GM21619 (cell line): ENCODE data around the gene TAS2R41.

Source experiments
- ATAC-seq: cut with Tn5 transposase; IDR thresholded peaks from one replicate; pipeline ENCODE4 v1.9.1; 2021; ENCODE audit not compliant: unreplicated experiment

Gene TAS2R41, protein sequence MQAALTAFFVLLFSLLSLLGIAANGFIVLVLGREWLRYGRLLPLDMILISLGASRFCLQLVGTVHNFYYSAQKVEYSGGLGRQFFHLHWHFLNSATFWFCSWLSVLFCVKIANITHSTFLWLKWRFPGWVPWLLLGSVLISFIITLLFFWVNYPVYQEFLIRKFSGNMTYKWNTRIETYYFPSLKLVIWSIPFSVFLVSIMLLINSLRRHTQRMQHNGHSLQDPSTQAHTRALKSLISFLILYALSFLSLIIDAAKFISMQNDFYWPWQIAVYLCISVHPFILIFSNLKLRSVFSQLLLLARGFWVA

DNA sequence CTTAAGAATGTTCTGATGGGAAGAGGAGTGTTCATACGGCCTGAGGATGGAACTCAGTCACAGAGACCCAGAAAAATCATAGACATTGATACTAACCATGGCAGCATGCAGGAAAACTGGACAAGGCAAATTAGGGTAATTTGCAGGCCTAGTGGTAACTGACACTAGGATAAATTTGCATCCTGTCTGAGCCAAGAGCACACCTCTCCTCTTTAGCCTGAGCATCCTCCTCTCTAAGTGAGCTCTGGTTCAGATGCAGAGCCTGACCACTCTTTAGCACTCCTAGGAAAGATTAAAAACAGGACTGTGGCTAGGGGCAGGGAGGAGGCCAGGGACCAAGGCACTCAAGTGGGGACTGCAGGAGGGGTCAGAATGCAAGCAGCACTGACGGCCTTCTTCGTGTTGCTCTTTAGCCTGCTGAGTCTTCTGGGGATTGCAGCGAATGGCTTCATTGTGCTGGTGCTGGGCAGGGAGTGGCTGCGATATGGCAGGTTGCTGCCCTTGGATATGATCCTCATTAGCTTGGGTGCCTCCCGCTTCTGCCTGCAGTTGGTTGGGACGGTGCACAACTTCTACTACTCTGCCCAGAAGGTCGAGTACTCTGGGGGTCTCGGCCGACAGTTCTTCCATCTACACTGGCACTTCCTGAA lies at the start of gene TAS2R41:
TAS2R41 (plus strand) TSS at position 373 of the 650 bp plus-strand sequence; CDS start at position 373, 0 bp downstream.
- no peak for ATAC-seq

DNA sequence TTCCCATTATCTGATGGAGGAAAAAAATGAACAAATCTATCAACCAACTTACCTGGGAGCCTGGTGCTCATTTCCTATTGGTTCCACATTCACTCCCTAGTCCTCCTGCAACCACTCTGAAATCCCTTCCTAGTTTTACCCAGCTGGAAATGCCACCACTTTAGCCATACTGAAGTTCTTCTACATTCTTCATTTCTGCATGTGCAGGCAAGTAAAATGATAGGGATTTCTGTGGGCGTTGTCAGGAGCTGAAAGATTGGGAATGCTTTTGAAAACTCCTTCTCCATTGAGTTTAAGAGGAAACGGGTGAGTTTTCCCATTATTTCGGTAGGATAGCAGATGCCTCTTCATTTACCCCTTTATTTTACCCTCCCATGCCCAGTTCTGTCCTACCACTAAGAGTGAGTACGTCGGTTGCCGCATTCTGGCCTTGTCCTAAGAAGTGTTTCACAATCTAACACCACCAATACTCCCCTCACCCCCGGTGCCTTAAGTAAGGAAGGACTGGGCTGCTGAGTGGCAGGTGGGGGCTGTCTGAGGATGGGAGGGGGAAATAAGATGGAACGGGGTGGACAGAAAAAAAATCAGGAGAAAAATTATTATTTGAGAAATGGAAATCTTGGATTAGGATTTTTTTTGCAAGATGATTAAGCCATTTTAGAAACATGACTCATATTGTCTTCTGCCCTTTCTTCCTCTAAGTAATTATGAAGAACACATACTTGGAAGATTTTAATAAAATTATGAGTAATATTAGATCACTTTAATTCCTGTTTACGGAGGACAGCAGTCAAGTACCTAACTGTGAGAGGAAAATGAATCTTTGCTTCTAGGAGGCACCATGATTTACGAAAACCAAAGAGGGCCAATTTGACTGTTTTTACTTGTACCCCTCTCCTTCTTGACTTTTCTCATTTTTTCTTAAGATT lies 47.6 kb upstream of the TAS2R41 start:
- no peak for ATAC-seq

DNA sequence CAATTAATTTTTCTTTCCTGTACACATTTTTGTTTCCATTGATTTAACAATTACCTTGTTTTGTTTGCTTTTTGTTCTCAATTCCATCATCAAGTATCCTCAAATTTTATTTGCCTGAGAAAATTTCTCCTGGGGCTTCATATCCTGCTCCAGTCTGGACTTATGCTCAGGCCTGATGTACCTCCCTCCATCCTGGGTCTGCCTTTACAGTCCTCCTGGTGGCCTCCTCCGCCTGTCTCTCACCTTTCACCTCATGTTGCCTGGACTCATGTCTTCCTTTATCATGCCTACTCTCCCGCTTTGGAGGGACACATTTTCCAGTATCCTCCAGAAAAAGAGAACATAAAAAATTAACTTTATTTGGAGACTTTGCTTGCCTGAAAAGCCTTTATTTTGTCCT lies 46.6 kb upstream of the TAS2R41 start:
- ATAC-seq, result no peak

DNA sequence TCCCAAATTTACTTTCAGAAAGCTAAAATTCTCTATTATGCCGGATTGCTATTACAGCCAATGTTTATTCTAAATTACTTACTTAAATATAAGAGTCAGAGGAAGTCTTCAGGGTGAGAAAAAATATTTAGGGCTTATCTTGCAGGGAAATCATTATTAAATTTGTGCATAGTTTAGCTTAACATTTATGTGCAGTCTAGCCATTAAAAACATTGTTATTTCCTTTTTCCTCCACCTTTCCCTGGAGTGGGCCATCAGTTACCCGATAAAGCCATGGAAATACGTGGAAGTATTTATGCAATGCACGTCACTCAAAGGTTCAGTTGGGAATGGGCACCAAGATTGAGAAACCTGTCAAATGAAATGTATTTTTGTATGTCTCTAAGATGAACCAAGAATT lies 43.9 kb upstream of the TAS2R41 start:
- ATAC-seq, result no peak

DNA sequence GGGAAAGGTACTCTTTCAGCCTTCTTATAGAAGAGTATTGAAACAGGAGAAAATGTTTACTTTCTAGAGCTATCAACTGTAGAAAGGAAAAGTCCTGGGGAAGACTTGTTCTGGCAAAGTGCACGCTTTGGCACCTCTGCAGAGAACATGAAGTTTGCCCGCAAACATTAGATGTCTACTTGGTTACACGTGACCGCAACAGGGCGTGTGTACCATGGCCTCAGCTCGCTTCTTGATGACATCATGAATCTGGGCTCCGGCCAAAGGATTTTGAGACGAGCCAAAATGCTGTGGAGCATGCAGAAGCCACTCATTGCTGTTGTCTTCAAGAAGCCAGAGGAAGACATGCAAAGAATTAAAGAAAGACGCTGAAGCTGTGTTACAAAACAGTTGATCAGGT lies 43.0 kb upstream of the TAS2R41 start:
- no peak for ATAC-seq

DNA sequence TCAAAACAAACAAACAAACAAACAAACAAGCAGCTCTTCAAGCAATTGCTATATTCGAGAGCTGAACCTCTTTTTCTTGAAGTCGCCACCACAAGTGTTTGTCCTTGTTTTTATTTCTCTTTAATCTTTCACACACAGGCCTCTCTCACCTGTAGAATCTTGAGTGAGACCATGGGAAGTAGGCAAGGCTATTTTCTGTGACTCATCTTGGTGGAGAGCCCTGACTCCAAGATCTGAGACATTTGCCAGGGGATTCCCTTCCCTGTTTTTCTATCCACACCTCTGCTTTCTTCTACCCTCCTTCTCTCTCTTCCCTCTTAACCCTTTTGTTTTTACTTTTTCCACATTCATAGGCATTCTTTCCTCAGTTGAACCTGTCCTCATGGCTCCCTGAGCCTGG lies 42.4 kb upstream of the TAS2R41 start:
- no peak for ATAC-seq

DNA sequence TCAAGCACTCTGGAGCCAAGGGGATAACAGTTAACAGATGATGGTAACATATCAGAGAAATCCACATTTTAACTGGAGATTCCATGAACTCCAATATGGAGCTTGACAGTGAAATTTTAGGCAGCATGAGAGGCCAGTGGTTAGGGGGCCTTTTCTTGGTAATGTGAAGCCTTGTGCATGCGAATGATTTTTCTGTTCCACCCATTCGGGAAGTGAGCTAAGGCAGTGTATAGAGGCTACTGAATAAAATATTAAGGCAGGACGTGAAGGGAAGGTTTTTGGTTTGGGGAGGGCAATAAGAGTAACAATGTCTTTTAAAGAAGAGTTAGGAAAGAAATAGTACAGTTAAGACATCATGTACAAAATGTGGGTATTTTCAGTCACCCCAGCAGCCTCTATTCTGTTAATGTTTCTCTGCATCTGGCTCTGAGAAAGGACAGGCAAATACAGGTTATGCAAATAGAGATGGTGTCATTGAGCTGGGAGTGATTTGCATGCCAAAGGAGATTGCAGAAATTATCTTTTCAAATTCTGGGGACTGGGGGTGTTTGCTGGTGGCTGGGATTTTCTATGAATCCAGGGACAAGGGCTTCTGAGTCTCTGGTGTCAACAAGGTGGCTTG lies 41.2 kb upstream of the TAS2R41 start:
- peak; percentile 86 for ATAC-seq

DNA sequence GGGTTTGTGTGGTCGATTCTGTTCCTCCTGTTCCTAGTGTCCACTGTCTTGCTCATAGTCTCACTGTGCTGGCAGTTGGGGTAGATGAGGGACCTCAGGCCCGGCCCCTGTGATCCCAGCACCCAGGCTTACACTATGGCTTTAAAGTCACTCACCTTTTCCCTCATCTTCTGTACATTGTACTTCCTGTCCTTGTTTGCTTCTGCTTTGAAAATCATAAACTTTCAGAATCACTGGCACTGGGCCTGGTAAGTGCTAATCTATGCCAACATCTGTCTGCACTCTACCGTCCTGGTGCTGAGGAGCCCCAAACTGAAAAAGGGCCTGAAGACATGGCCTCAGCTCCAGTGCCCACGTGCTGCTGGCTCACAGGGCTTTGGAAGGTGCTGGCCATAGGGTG lies 40.1 kb upstream of the TAS2R41 start:
- peak; percentile 42 for ATAC-seq

DNA sequence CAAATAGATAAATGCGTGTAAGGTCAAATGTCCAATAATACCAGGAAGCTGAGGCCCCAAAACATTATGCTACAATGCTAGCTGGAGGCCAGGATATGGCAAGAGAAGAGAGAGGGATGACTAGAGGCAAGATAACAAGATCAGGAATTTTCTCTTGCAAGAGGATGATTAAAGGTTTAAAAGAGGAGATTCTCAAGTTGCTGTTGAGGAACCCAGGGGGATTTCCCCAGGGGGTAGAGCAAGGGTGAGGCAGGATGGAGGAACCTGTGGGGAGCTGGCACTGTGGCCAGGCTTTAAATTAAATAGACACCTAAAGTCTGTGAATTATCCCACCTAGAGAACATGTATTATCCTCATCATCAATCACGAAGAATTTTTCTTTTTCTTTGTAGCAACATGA lies 37.8 kb upstream of the TAS2R41 start:
- ATAC-seq, result no peak

DNA sequence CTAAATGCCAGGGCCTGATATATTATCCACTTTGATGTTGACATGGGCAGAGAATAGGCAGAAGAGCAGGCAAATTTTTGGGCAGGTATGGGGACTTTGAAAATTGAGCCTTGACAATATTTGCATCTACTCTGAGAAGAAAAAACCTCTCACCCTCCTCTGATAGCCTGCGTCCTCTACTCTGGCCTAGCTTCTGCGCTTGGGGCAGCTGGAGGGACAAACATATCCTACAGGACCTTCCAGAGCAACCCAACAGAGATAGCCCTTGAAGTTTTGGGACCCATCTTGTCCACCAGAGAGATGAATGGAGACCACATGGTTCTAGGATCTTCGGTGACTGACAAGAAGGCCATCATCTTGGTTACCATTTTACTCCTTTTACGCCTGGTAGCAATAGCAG lies 34.5 kb upstream of the TAS2R41 start, which contains the start of gene TAS2R60:
TAS2R60 (plus strand) TSS at position 301 of the 400 bp plus-strand sequence; CDS start at position 301, 0 bp downstream.
- ATAC-seq, result no peak

DNA sequence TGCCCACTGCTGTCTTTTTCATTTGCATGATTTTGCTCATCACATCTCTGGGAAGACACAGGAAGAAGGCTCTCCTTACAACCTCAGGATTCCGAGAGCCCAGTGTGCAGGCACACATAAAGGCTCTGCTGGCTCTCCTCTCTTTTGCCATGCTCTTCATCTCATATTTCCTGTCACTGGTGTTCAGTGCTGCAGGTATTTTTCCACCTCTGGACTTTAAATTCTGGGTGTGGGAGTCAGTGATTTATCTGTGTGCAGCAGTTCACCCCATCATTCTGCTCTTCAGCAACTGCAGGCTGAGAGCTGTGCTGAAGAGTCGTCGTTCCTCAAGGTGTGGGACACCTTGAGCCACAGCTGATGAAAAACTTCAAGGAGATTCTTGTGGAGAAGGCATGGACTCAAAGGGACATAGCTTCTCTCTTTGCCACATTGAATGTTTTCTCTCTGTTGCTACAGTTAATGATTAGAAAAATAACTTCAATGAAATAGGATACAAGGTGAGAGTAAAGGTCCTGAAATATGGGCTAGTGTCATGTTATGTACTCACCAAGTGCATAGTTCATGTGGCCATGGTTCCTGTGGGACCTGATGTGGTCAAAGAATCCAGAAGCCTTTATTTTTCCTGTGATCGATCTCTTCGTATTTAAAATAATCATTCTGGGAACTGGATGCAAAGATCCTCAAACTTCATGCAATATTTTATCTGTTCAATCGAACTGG lies 33.5 kb upstream of the TAS2R41 start:
- no peak for ATAC-seq

DNA sequence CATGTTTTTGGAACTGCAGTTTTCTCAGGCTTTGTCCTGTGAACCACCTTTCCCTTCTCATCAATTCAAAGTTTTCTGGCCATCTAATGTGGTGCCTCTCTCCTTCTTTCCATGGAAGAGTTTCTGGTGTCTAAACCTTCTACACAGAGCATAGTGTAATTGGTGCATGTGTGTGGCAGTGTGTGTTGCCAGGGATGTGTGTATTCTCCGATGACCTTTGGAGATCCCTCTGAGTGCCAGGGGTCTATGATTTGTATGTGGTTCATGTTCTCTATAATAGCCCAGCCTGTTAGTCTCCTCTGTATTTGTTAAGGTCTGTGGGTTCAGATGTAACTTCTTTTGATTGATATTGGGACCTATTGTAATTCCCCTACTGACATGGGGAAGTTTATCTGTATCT lies 32.9 kb upstream of the TAS2R41 start:
- no peak for ATAC-seq

DNA sequence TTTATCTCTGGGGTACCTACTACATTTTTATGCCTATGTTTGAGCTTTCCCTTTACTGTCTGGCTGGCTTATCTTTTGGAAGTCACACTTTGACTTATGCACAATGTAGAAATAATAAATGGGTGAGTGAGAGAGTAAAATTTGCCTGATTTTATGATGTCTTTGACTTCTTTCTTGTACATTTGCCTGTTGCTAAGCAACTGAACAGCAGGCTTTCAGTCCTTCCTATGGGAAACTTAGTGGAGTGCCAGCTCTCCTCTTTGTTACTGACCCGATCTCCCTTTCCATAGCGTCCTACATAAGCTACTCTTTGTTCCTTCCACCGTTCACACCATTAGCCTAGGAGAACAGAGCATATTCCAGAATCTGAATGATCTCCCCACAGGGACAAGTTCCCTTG lies 30.2 kb upstream of the TAS2R41 start:
- no peak for ATAC-seq

DNA sequence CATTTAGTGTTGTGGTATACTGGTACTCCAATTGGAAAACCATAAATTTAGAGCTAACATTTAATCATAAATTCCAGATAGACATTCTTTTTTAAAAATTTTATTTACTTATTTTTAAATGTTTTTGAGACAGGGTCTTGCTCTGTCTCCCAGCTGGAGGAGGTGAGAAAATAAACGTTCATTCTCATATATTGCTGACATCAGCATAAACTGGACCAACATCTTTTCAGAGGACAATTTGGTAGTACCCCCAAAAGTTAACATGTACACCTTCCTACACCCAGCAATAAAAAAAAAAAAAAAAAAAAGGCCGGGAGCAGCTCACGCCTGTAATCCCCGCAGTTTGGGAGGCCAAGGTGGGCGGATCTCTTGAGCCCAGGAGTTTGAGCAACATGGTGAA lies 29.2 kb upstream of the TAS2R41 start:
- ATAC-seq, result no peak

DNA sequence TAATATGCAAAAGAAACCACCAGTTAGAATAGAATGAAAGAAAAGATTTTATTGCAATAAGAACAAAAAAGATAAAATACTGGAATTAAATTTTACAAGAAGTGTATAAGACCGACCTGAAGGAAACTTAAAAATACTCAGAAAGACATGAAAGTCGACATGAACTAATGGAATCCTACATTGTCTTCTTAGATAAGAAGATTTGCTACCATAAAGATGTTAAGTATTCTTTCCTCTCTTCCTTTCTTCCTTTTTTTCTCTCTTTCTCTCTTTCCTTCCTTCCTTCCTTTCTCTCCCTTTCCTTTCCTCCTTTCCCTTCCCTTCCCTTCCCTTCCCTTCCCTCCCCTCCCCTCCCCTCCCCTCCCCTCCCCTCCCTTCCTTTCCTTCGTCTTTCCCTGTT lies 27.9 kb upstream of the TAS2R41 start:
- no peak for ATAC-seq

DNA sequence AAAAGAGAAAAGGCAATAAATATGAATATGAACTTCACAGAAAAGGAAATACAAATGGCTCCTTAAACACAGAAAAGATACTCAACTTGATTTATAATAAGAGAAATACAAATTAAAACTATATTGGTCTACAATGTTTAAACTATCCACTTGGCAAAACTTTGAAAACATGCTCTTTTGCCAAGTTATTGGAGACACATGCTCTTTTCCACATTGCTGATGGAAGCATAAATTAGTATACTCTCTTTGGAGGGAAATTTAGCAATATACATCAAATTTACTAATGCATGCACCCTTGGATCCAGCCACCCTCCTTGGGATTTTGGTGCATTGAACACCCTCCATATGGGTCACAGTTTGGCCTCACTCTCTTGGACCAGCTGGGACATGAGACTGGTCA lies 26.6 kb upstream of the TAS2R41 start:
- ATAC-seq, result no peak

DNA sequence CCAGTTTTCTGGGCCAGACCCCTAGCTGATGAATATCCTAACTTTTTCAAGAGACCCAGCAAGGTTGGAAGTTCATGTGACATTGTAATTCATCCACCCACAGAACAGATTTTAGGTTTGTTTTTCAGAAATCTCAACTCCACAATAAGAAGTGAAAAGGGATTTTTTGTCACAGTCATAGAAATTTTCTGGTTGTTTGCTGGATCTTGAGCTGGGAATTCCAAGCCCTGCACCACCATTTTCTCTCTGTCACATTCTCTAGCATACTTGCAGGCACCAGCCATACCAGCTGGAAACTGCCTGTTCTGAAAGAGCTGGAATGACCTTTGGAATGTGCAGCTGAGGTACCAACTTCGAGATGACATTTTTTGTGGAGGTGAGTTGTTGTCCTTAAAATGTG lies 25.9 kb upstream of the TAS2R41 start:
- no peak for ATAC-seq

DNA sequence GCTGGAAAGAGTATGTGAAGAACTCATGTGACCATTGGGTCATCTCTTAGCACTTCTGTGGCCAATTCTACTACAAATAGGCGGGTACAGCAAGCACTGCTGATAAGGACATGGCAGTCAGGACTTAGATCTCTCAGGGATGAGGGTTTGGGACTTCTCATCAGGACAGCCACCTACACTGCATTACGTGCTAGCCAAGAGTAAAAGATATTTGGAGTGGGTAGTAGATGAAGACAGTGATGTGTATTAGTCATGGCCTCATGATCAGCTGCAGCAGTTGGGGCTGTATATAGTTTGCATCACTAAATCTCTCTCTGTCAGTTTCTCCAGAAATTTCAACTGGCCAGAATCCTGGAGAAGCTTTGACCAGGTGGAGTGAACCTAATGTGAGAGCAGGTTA lies 25.2 kb upstream of the TAS2R41 start:
- no peak for ATAC-seq

DNA sequence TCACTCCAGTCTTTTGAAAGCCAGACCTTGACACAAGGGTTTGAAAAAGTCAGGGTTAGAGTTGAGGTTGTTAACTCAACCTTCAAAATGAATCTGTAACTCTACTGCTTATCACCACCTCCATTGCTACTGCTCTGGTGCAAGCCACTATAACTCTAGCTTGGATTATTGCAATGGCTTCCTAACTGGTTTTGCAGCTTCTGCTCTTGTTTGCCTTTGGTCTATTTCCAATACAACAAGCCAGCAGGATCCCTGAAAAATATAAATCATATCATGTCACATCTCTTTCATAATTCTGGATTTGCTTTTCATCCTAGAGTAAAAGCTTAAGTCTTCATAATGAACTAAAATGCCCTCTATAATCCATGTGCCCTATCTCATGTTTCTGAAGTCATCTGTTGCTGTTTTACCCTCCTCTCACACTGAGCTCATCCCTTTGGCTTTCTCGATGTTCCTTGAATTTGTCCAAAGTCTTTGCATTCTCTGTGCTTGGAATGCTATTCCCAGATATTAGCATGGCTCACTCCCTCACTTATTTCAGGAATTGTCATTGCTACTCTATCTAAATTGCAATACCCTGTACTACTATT lies 23.5 kb upstream of the TAS2R41 start:
- no peak for ATAC-seq

DNA sequence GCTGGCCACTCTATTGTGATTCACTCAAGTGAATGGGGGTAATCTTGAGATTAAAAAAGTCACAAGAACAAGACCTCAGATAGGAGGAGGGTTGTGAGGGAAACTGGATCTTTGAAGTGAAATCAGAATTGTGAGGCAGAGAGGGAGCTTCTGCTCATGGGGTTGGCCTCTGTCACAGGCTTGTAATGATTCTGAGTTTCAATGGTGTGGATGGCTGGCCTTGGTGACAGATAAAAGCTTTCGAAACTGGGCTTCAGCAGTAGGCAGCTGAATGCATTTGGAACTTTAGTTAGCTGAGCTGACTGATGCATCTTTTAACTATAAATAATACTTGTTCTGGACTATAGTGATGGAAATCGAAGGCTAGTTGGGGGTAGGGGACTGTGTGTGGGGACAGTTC lies 22.2 kb upstream of the TAS2R41 start:
- no peak for ATAC-seq
